Measurements from ENCODE around the gene ETS2.
"Not testable (repeated sequence)": the region's sequence is repeated elsewhere in the genome, so short reads cannot be mapped to it uniquely, and the experiment has no call there.

ETS2 gene

GRCh38 chr21:38821248-38821647, 15.5 kb downstream of the ETS2 start:
- Histone ChIP-seq H3K9me3 (ENCODE audit: low read length) (no peaks in the 10 kb centered on the region), H3K36me3 (ENCODE audit: insufficient read depth, low read length) (peaks cover 68% of the 10 kb centered on the region), H3K4me3 (ENCODE audit: low read depth in 1 of 2, low read length in 2 of 2) (no peak overlapping the region), H3K27me3 (ENCODE audit: control insufficient read depth in 1 of 2, insufficient read depth in 2 of 2, low read length in 2 of 2) (no peaks in the 10 kb centered on the region), H3K9ac (ENCODE audit: low read length) (no peak overlapping the region), H3K4me1 (ENCODE audit: insufficient read depth, low read length) (peaks cover 46% of the 10 kb centered on the region), H3K27ac (ENCODE audit: low read depth, low read length) (no peak overlapping the region)

- Histone ChIP-seq H3K36me3 (ENCODE audit: insufficient read depth, low read length) (peaks cover 60% of the 10 kb centered on the region), H3K4me3 (ENCODE audit: low read depth in 1 of 2, low read length in 2 of 2) (no peak overlapping the region), H3K9ac (ENCODE audit: low read length) (no peak overlapping the region), H3K4me1 (ENCODE audit: insufficient read depth, low read length) (peaks cover 46% of the 10 kb centered on the region), H3K27me3 (ENCODE audit: control insufficient read depth in 1 of 2, insufficient read depth in 2 of 2, low read length in 2 of 2) (no peaks in the 10 kb centered on the region), H3K27ac (ENCODE audit: low read depth, low read length) (peak overlapping the region; percentile 53), H3K9me3 (ENCODE audit: low read length) (no peaks in the 10 kb centered on the region)
Measured at GRCh38 chr21:38821959-38822682, 16.4 kb downstream of the ETS2 start.

- no peak overlapping the region for H3K4me3 ChIP-seq (ENCODE audit: low read depth in 1 of 2, low read length in 2 of 2)
- no peaks in the 10 kb centered on the region for H3K9me3 ChIP-seq (ENCODE audit: low read length)
- H3K4me1 ChIP-seq (ENCODE audit: insufficient read depth, low read length): peaks cover 41% of the 10 kb centered on the region
- H3K9ac ChIP-seq (ENCODE audit: low read length): no peak overlapping the region
- peaks cover 53% of the 10 kb centered on the region for H3K36me3 ChIP-seq (ENCODE audit: insufficient read depth, low read length)
- no peaks in the 10 kb centered on the region for H3K27me3 ChIP-seq (ENCODE audit: control insufficient read depth in 1 of 2, insufficient read depth in 2 of 2, low read length in 2 of 2)
- peak overlapping the region; percentile 53 for H3K27ac ChIP-seq (ENCODE audit: low read depth, low read length)
Measured at GRCh38 chr21:38822778-38823238, 17.1 kb downstream of the ETS2 start.

- Histone ChIP-seq H3K4me3 (ENCODE audit: low read depth in 1 of 2, low read length in 2 of 2) (no peak overlapping the region), H3K9ac (ENCODE audit: low read length) (no peak overlapping the region), H3K27me3 (ENCODE audit: control insufficient read depth in 1 of 2, insufficient read depth in 2 of 2, low read length in 2 of 2) (no peaks in the 10 kb centered on the region), H3K27ac (ENCODE audit: low read depth, low read length) (peak overlapping the region; percentile 77), H3K36me3 (ENCODE audit: insufficient read depth, low read length) (peaks cover 44% of the 10 kb centered on the region), H3K9me3 (ENCODE audit: low read length) (no peaks in the 10 kb centered on the region), H3K4me1 (ENCODE audit: insufficient read depth, low read length) (peaks cover 32% of the 10 kb centered on the region)
Measured at GRCh38 chr21:38823737-38824123, 18.0 kb downstream of the ETS2 start.

GRCh38 chr21:38824124-38824822, 18.5 kb downstream of the ETS2 start:
- Histone ChIP-seq H3K4me1 (ENCODE audit: insufficient read depth, low read length) (peaks cover 30% of the 10 kb centered on the region), H3K27ac (ENCODE audit: low read depth, low read length) (peak overlapping the region; percentile 77), H3K36me3 (ENCODE audit: insufficient read depth, low read length) (peaks cover 38% of the 10 kb centered on the region), H3K4me3 (ENCODE audit: low read depth in 1 of 2, low read length in 2 of 2) (peak overlapping the region in 1 of 2 donors; percentile 16), H3K9ac (ENCODE audit: low read length) (peak overlapping the region; percentile 10), H3K27me3 (ENCODE audit: control insufficient read depth in 1 of 2, insufficient read depth in 2 of 2, low read length in 2 of 2) (no peaks in the 10 kb centered on the region), H3K9me3 (ENCODE audit: low read length) (no peaks in the 10 kb centered on the region)

GRCh38 chr21:38825269-38825668, 19.5 kb downstream of the ETS2 start:
- no peak overlapping the region for H3K4me3 ChIP-seq (ENCODE audit: low read depth in 1 of 2, low read length in 2 of 2)
- H3K36me3 ChIP-seq (ENCODE audit: insufficient read depth, low read length): peaks cover 28% of the 10 kb centered on the region
- no peak overlapping the region for H3K9ac ChIP-seq (ENCODE audit: low read length)
- peak overlapping the region; percentile 51 for H3K27ac ChIP-seq (ENCODE audit: low read depth, low read length)
- H3K27me3 ChIP-seq (ENCODE audit: control insufficient read depth in 1 of 2, insufficient read depth in 2 of 2, low read length in 2 of 2): no peaks in the 10 kb centered on the region
- peaks cover 20% of the 10 kb centered on the region for H3K4me1 ChIP-seq (ENCODE audit: insufficient read depth, low read length)
- H3K9me3 ChIP-seq (ENCODE audit: low read length): no peaks in the 10 kb centered on the region

GRCh38 chr21:38825921-38826320, 20.2 kb downstream of the ETS2 start:
- no peak overlapping the region for H3K27ac ChIP-seq (ENCODE audit: low read depth, low read length)
- peaks cover 22% of the 10 kb centered on the region for H3K4me1 ChIP-seq (ENCODE audit: insufficient read depth, low read length)
- H3K27me3 ChIP-seq (ENCODE audit: control insufficient read depth in 1 of 2, insufficient read depth in 2 of 2, low read length in 2 of 2): no peaks in the 10 kb centered on the region
- no peak overlapping the region for H3K4me3 ChIP-seq (ENCODE audit: low read depth in 1 of 2, low read length in 2 of 2)
- peaks cover 22% of the 10 kb centered on the region for H3K36me3 ChIP-seq (ENCODE audit: insufficient read depth, low read length)
- no peak overlapping the region for H3K9ac ChIP-seq (ENCODE audit: low read length)
- no peaks in the 10 kb centered on the region for H3K9me3 ChIP-seq (ENCODE audit: low read length)

- H3K36me3 ChIP-seq (ENCODE audit: insufficient read depth, low read length); H3K9ac ChIP-seq (ENCODE audit: low read length); H3K9me3 ChIP-seq (ENCODE audit: low read length); H3K4me3 ChIP-seq (ENCODE audit: low read depth in 1 of 2, low read length in 2 of 2); H3K27me3 ChIP-seq (ENCODE audit: control insufficient read depth in 1 of 2, insufficient read depth in 2 of 2, low read length in 2 of 2); H3K27ac ChIP-seq (ENCODE audit: low read depth, low read length): not testable (repeated sequence)
- peaks cover 34% of the 10 kb centered on the region for H3K4me1 ChIP-seq (ENCODE audit: insufficient read depth, low read length)
Measured at GRCh38 chr21:38828111-38828510, 22.4 kb downstream of the ETS2 start.

GRCh38 chr21:38830671-38831525, 25.2 kb downstream of the ETS2 start:
- Histone ChIP-seq H3K4me3 (ENCODE audit: low read depth in 1 of 2, low read length in 2 of 2) (no peak overlapping the region), H3K9me3 (ENCODE audit: low read length) (no peaks in the 10 kb centered on the region), H3K27ac (ENCODE audit: low read depth, low read length) (no peak overlapping the region), H3K27me3 (ENCODE audit: control insufficient read depth in 1 of 2, insufficient read depth in 2 of 2, low read length in 2 of 2) (no peaks in the 10 kb centered on the region), H3K36me3 (ENCODE audit: insufficient read depth, low read length) (no peaks in the 10 kb centered on the region), H3K4me1 (ENCODE audit: insufficient read depth, low read length) (peaks cover 15% of the 10 kb centered on the region), H3K9ac (ENCODE audit: low read length) (no peak overlapping the region)

- H3K9ac ChIP-seq (ENCODE audit: low read length): no peak overlapping the region
- H3K27ac ChIP-seq (ENCODE audit: low read depth, low read length): peak overlapping the region; percentile 16
Measured at GRCh38 chr21:38831526-38832467, 26.1 kb downstream of the ETS2 start.

More at GRCh38 chr21:38831526-38832467, 26.1 kb downstream of the ETS2 start:
- Histone ChIP-seq H3K4me1 (ENCODE audit: insufficient read depth, low read length) (peaks cover 15% of the 10 kb centered on the region), H3K9me3 (ENCODE audit: low read length) (no peaks in the 10 kb centered on the region), H3K36me3 (ENCODE audit: insufficient read depth, low read length) (no peaks in the 10 kb centered on the region), H3K4me3 (ENCODE audit: low read depth in 1 of 2, low read length in 2 of 2) (no peak overlapping the region), H3K27me3 (ENCODE audit: control insufficient read depth in 1 of 2, insufficient read depth in 2 of 2, low read length in 2 of 2) (no peaks in the 10 kb centered on the region)

Data from muscle layer of colon (tissue), 2 donors.